Right hindlimb (tissue), 1 donor: ENCODE measurements around the gene ATXN2.

ENCODE experiments used
- DNase-seq: peaks from one replicate; pipeline ENCODE4 v3.0.0-alpha.2; 2018

ATXN2 gene

GRCh38 chr12:111450676-111451075, 148.4 kb downstream of the ATXN2 start:
- DNase-seq: no peak

GRCh38 chr12:111448846-111449790, 150.0 kb downstream of the ATXN2 start:
- DNase-seq: peak; percentile 9

- DNase-seq: no peak
Observed at GRCh38 chr12:111448266-111448830, 150.8 kb downstream of the ATXN2 start.

- no peak for DNase-seq
Observed at GRCh38 chr12:111447571-111448265, 151.4 kb downstream of the ATXN2 start.

- no peak for DNase-seq
Observed at GRCh38 chr12:111446631-111447570, 152.2 kb downstream of the ATXN2 start.

- no peak for DNase-seq
Observed at GRCh38 chr12:111445726-111446581, 153.2 kb downstream of the ATXN2 start.

- DNase-seq: peak; percentile 70
Observed at GRCh38 chr12:111444925-111445725, 154.0 kb downstream of the ATXN2 start.

GRCh38 chr12:111444314-111444924, 154.7 kb downstream of the ATXN2 start:
- no peak for DNase-seq

- peak; percentile 13 for DNase-seq
Observed at GRCh38 chr12:111443586-111443985, 155.5 kb downstream of the ATXN2 start.

- DNase-seq: peak; percentile 9
Observed at GRCh38 chr12:111443086-111443485, 156.0 kb downstream of the ATXN2 start.

GRCh38 chr12:111442301-111443045, 156.6 kb downstream of the ATXN2 start:
- DNase-seq: peak; percentile 12

- DNase-seq: no peak
Observed at GRCh38 chr12:111441107-111441928, 157.8 kb downstream of the ATXN2 start.

GRCh38 chr12:111440631-111441030, 158.5 kb downstream of the ATXN2 start:
- peak; percentile 8 for DNase-seq

GRCh38 chr12:111440152-111440551, 159.0 kb downstream of the ATXN2 start:
- no peak for DNase-seq

- no peak for DNase-seq
Observed at GRCh38 chr12:111439657-111440151, 159.4 kb downstream of the ATXN2 start.

GRCh38 chr12:111438481-111438880, 160.6 kb downstream of the ATXN2 start:
- DNase-seq: no peak

- no peak for DNase-seq
Observed at GRCh38 chr12:111437816-111438454, 161.2 kb downstream of the ATXN2 start.

- no peak for DNase-seq
Observed at GRCh38 chr12:111436811-111437210, 162.3 kb downstream of the ATXN2 start.
